Small intestine (tissue), 7 donors: ENCODE results near the gene RAB40B. TPM values are rescaled to one million over a fixed set of nuclear protein-coding genes. Genes with fewer than 3 reads are reported as not detected.

Experiments used
- DNase-seq, 2 donors: peaks; one replicate each; pipeline versions ENCODE4 v3.0.0 to v3.0.0-alpha.2; 2013
- FAIRE-seq: peaks from 2 replicates; lab custom pipeline; 2012; peaks lifted over from hg19 to GRCh38; lab: Jason Lieb, UNC
- H3K27ac ChIP-seq, 3 donors: one replicate each; pipeline ENCODE4 v1.5.1; 2013; ENCODE audit warnings: low read length in 2 of 3, mild to moderate bottlenecking in 2 of 3, control low read depth in 1 of 3, inconsistent platforms in 1 of 3, low read depth in 1 of 3, moderate library complexity in 1 of 3
- H3K27me3 ChIP-seq, 3 donors: one replicate each; pipeline ENCODE4 v1.6.1; 2013; ENCODE audit warnings: low read length in 3 of 3, inconsistent platforms in 1 of 3; ENCODE audit not compliant: control insufficient read depth in 3 of 3, insufficient read depth in 3 of 3
- H3K36me3 ChIP-seq, 3 donors: one replicate each; pipeline ENCODE4 v1.6.1; 2013; ENCODE audit warnings: low read length in 3 of 3, inconsistent platforms in 1 of 3, low read depth in 1 of 3, mild to moderate bottlenecking in 1 of 3, moderate library complexity in 1 of 3; ENCODE audit not compliant: control insufficient read depth in 3 of 3, insufficient read depth in 2 of 3
- H3K4me1 ChIP-seq, 3 donors: one replicate each; pipeline ENCODE4 v1.6.1; 2013; ENCODE audit warnings: low read length in 2 of 3, inconsistent platforms in 1 of 3, low read depth in 1 of 3, mild to moderate bottlenecking in 1 of 3, moderate library complexity in 1 of 3; ENCODE audit not compliant: control insufficient read depth in 3 of 3, insufficient read depth in 2 of 3
- H3K4me3 ChIP-seq, 3 donors: one replicate each; pipeline ENCODE4 v1.5.1; 2013; ENCODE audit warnings: low read length in 3 of 3, control low read depth in 1 of 3, inconsistent platforms in 1 of 3, low read depth in 1 of 3, mild to moderate bottlenecking in 1 of 3, moderate library complexity in 1 of 3
- H3K9me3 ChIP-seq, 2 donors: one replicate each; pipeline ENCODE4 v1.6.1; 2013; ENCODE audit warnings: low read depth in 1 of 2, low read length in 1 of 2; ENCODE audit not compliant: control insufficient read depth in 2 of 2, insufficient read depth in 1 of 2
- WGBS, 3 donors: extraction: QIAGEN DNeasy Blood & Tissue Kit; methylation state at CpG; one replicate each; pipeline ENCODE4 v1.1.7; 2013; 5-methylcytosine and 5-hydroxymethylcytosine counted together
- polyA plus RNA-seq, 4 donors: library from polyadenylated mRNA; stranded (reverse) in 3 of 4; unstranded in 1 of 4; fragments of 200-250 nt in 3 of 4; fragments of 120-200 nt in 1 of 4; gene quantifications; one replicate each; pipeline versions ENCODE4 v1.2.1 to v1.2.3, GENCODE V29; 2013
- donor health status: healthy with polysubstance abuse.
- donor health status: control.
- donor health status: control.
- donor health status: Bipolar disorder and iron deficiency.
- donor health status: healthy.

RAB40B gene
- polyA plus RNA-seq, 4 donors: 8.1 to 24.5 (median 13.9) TPM

GRCh38 chr17:82720204-82720603 is 21.7 kb upstream of the RAB40B start:
- FAIRE-seq (no peak), DNase-seq (no peak)
- 96 to 97% (median 96%) methylated on average over 19 of the region's 19 CpGs for WGBS, 3 donors
- Histone ChIP-seq H3K4me1 (peaks cover 0 to 12% (median 2%) of the 10 kb centered on the region in 3 donors), H3K36me3 (peaks cover 3 to 58% (median 9%) of the 10 kb centered on the region in 3 donors), H3K27ac (no peak overlapping the region), H3K27me3 (no peaks in the 10 kb centered on the region), H3K4me3 (no peak overlapping the region), H3K9me3 (no peaks in the 10 kb centered on the region)

GRCh38 chr17:82718986-82719685 is 20.6 kb upstream of the RAB40B start:
- Histone ChIP-seq H3K4me3 (no peak overlapping the region), H3K27me3 (no peaks in the 10 kb centered on the region), H3K9me3 (no peaks in the 10 kb centered on the region), H3K4me1 (peaks cover 0 to 12% (median 2%) of the 10 kb centered on the region in 3 donors), H3K27ac (no peak overlapping the region), H3K36me3 (peaks cover 3 to 48% (median 9%) of the 10 kb centered on the region in 3 donors)
- DNase-seq (no peak), FAIRE-seq (no peak)
- 93 to 94% (median 93%) methylated on average over 18 of the region's 18 CpGs for WGBS, 3 donors

- peaks cover 0 to 27% (median 4%) of the 10 kb centered on the region in 3 donors for H3K36me3 ChIP-seq
- no peaks in the 10 kb centered on the region for H3K9me3 ChIP-seq
- H3K27me3 ChIP-seq: no peaks in the 10 kb centered on the region
- H3K27ac ChIP-seq: peak within 1 kb of the TSS; percentile 71 to 87 (median 72)
- WGBS, 3 donors: 0 to 1% (median 0%) methylated on average over 46 to 75 of the region's 75 CpGs
- peak; percentile 95 to 97 for DNase-seq
- FAIRE-seq: no peak
- peak within 1 kb of the TSS; percentile 83 to 90 (median 86) for H3K4me3 ChIP-seq
- peaks cover 2 to 12% (median 2%) of the 10 kb centered on the region in 3 donors for H3K4me1 ChIP-seq
These were observed 17.9 kb upstream of the RAB40B start, which contains the start of gene FN3KRP for GRCh38 chr17:82716203-82717010. Gene FN3KRP (plus strand): TSS chr17:82716706. CDS start chr17:82716756, 50 bp downstream.

GRCh38 chr17:82713071-82713723 is 14.7 kb upstream of the RAB40B start:
- 90 to 92% (median 90%) methylated on average over 35 of the region's 35 CpGs for WGBS, 3 donors
- FAIRE-seq: no peak
- peaks cover 0 to 2% of the 10 kb centered on the region in 2 donors for H3K9me3 ChIP-seq

GRCh38 chr17:82710499-82711232 is 12.2 kb upstream of the RAB40B start:
- WGBS, 3 donors: 64 to 80% (median 73%) methylated on average over 26 to 29 of the region's 29 CpGs
- no peak for DNase-seq
- Histone ChIP-seq H3K9me3 (peaks cover 0 to 2% of the 10 kb centered on the region in 2 donors), H3K4me3 (no peak overlapping the region), H3K4me1 (peaks cover 0 to 2% (median under 1%) of the 10 kb centered on the region in 3 donors), H3K27me3 (no peaks in the 10 kb centered on the region), H3K27ac (no peak overlapping the region), H3K36me3 (no peaks in the 10 kb centered on the region)
- FAIRE-seq: no peak

More at GRCh38 chr17:82713071-82713723, 14.7 kb upstream of the RAB40B start:
- Histone ChIP-seq H3K4me1 (peaks cover 2 to 11% (median 2%) of the 10 kb centered on the region in 3 donors), H3K4me3 (no peak overlapping the region), H3K27me3 (no peaks in the 10 kb centered on the region), H3K36me3 (peaks cover 0 to 1% (median 0%) of the 10 kb centered on the region in 3 donors), H3K27ac (no peak overlapping the region)
- DNase-seq: no peak

- no peak for DNase-seq
- WGBS, 3 donors: 77 to 89% (median 84%) methylated on average over 22 to 25 of the region's 25 CpGs
These were observed 11.4 kb upstream of the RAB40B start for GRCh38 chr17:82709676-82710498.

GRCh38 chr17:82709024-82709675 is 10.7 kb upstream of the RAB40B start:
- no peak for DNase-seq
- Histone ChIP-seq H3K27ac (no peak overlapping the region), H3K36me3 (no peaks in the 10 kb centered on the region), H3K4me1 (peaks cover 0 to 11% (median 2%) of the 10 kb centered on the region in 3 donors), H3K9me3 (peaks cover 0 to 2% of the 10 kb centered on the region in 2 donors), H3K27me3 (no peaks in the 10 kb centered on the region), H3K4me3 (no peak overlapping the region)
- WGBS, 3 donors: 8 to 52% (median 35%) methylated on average over 6 to 9 of the region's 9 CpGs
- no peak for FAIRE-seq

More at GRCh38 chr17:82709676-82710498, 11.4 kb upstream of the RAB40B start:
- H3K4me1 ChIP-seq: peaks cover 0 to 5% (median 2%) of the 10 kb centered on the region in 3 donors
- no peaks in the 10 kb centered on the region for H3K36me3 ChIP-seq
- no peak overlapping the region for H3K27ac ChIP-seq
- H3K9me3 ChIP-seq: peaks cover 0 to 2% of the 10 kb centered on the region in 2 donors
- H3K4me3 ChIP-seq: no peak overlapping the region
- no peak for FAIRE-seq
- H3K27me3 ChIP-seq: no peaks in the 10 kb centered on the region
